ENCODE measurements around the gene EGFLAM.
"Not testable (repeated sequence)": the region's sequence is repeated elsewhere in the genome, so short reads cannot be mapped to it uniquely, and the experiment has no call there.

The EGFLAM gene

DNA sequence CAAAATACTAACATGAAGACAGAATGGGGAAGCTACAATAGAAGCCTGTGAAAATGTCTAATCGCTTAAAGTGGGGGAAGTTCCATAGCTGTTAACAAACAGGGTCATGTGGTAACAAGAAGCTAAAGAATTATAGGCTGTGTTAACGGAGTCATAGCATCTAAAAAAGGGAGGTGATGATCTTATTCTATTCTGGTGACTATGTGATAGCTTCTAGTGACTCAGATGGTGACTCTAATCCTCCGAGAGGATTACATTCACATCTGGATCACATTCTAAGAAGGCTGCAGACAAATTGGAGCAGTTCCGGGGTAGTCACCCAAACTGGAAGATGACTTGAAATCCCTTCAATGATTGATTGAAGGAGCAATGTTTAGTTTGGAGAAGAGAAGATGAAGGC, 156.0 kb downstream of the EGFLAM start:
- no peak for TF ChIP-seq POLR2A (IDR thresholded peaks at IDR 0.05; ENCODE audit: low read depth, low read length)
- FAIRE-seq (no peak), DNase-seq (ENCODE audit: insufficient read length, low spot score) (no peak)

DNA sequence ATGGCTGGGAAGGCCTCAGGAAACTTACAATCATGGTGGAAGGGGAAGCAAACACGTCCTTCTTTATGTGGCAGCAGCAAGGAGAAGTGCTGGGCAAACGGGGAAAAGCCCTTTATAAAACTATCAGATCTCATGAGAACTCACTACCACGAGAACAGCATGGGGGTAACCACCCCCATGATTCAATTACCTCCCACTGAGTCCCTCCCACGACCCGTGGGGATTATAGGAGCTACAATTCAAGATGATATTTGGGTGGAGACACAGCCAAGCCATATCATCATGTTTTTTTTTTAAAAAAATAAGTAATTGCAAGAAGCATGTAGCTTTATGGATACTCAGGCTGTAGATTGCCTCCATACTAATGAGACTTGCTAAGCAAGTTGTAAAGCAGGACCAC, 157.4 kb downstream of the EGFLAM start:
- not testable (repeated sequence) for FAIRE-seq; DNase-seq (ENCODE audit: insufficient read length, low spot score)

DNA sequence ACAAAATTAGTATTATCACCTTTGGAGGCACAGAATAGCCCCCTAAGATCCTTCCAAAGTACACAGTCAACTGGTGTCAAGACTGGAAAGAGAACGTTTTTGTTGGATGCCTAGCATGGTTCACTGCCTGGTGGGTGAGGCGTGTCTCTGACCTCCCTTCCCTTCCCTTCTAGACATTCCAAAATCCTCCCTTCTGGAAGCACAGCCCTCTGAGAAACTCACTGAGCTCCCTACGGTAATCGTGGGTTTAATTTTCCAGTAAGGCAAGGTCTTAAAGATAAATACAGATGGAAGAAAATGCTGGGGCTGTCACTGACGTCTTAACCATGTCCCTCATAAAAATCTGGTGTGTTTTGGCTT, 159.3 kb downstream of the EGFLAM start:
- no peak for TF ChIP-seq POLR2A (IDR thresholded peaks at IDR 0.05; ENCODE audit: low read depth, low read length)
- no peak for DNase-seq (ENCODE audit: insufficient read length, low spot score)
- no peak for FAIRE-seq

- FAIRE-seq = no peak
- DNase-seq (ENCODE audit: insufficient read length, low spot score) = no peak
- TF ChIP-seq POLR2A (IDR thresholded peaks at IDR 0.05; ENCODE audit: low read depth, low read length) = no peak
Observed at GRCh38 chr5:38420246-38420645, 161.9 kb downstream of the EGFLAM start.

DNA sequence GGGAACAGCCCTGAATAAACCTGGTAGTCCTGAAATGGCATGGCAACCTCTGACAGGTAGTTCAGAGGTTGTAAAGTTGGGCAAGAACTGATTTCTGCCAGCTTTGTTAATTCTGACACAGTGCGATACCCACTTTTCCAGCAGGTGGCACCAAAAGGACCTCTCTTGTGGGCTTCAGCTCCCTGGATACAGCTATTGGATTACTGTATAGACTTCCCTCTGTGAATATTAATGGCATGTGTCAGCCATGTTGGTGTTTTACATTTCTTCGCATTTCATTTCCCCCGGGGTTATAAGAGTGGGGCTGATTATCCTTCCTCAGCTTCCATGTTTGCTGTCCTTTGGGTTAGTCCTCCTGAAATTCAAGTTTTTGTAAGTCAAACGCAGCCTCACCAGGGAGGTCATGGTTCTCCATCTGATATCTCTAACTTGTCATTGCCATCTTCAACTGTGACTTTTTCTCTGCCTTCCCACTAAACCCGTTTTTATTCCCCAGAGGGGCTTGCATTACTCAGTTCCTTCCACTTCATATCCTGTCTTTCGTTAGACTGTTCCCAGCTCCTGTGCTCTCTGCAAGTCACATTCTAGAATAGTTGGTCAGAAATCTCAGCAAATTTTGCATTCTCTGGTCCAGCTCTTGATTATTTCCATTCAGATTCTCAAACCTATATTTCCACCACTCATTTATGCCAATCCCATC, 162.5 kb downstream of the EGFLAM start:
- DNase-seq (ENCODE audit: insufficient read length, low spot score) (peak; percentile 78), FAIRE-seq (peak; percentile 66)
- TF ChIP-seq POLR2A (IDR thresholded peaks at IDR 0.05; ENCODE audit: low read depth, low read length) = no peak

DNA sequence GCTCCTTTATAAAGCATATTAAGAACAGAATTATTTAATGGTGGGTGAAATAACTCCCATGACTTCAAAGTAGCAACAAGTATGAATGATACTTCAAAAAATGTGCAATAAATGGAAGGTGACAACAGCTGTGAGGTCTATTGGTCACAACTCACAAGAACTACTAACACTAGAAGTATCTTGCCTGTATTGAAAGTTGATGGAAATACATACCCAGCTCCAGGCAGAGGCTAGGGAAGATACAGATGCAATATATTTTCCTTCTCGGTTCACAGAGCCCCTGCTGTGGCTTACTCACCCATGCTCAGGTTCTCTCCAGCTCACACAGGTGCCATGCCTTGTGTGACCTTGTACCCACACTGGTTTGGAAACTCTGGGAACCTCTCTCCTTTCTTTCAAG, 164.3 kb downstream of the EGFLAM start:
- no peak for DNase-seq (ENCODE audit: insufficient read length, low spot score)
- no peak for TF ChIP-seq POLR2A (IDR thresholded peaks at IDR 0.05; ENCODE audit: low read depth, low read length)
- FAIRE-seq = no peak

DNA sequence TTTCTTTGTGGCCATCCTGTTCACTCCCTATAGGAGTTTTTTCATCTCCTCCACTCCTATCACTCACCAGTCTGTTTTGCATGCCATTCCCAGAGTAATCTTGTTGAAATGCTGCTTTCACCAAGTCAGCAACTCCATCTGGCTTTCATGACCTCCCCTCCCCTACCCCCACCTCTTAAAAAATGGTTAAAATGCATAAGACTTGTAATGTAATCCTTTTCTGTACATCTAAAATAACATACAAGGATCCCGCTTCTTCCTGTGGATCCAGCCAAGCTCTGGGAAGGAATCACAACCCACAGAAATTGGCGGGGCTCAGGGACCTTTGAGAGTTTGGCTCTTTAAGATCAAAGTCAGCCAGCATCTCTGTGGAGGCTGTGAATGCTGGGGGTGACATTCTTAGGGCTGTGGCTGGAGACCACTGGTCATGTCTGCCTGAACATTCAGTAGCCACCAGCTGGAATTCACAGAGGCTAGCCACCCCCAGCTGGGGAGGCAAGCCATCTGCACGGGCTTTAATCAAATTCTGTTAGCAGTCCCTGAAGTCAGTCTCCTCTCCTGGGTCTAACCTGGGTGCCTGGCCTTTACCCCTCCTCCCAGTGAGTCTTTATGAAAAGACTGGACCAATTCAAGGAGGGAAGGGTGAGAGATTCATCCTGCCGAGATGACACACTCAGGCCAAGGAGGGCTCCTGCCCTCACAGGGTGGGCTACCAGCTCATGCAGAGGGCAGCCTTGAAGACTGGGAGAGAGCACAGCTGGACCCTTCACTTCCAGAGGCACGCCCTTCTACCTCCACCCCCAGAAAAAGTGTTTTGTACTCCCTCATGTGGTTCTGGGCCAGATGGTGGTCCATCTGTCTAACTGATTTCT, 165.2 kb downstream of the EGFLAM start:
- DNase-seq (ENCODE audit: insufficient read length, low spot score) (no peak), FAIRE-seq (no peak)
- no peak for TF ChIP-seq POLR2A (IDR thresholded peaks at IDR 0.05; ENCODE audit: low read depth, low read length)

- DNase-seq (ENCODE audit: insufficient read length, low spot score) = no peak
- no peak for TF ChIP-seq POLR2A (IDR thresholded peaks at IDR 0.05; ENCODE audit: low read depth, low read length)
Observed at GRCh38 chr5:38424148-38425060, 166.0 kb downstream of the EGFLAM start.

DNA sequence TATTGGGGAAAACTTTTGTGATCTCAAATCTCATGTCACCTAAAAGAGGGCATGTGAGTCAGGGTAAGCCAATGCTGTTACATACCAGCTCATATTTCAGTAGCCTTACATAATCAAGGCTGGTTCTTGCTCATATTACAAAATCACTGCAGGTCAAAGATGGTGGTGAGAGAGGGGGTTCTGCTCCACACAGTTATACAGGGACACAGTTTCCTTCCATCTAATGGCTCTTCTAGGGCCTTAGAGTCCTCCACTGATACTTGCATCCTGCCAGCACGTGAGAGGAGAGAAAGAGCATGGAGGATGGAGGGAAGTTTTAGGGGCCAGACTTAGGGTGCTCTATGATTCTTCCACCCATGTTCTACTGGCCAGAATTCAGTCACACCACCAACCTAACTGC, 168.1 kb downstream of the EGFLAM start:
- TF ChIP-seq POLR2A (IDR thresholded peaks at IDR 0.05; ENCODE audit: low read depth, low read length) = no peak
- FAIRE-seq (no peak), DNase-seq (ENCODE audit: insufficient read length, low spot score) (no peak)

More at GRCh38 chr5:38424148-38425060, 166.0 kb downstream of the EGFLAM start:
- no peak for FAIRE-seq

DNA sequence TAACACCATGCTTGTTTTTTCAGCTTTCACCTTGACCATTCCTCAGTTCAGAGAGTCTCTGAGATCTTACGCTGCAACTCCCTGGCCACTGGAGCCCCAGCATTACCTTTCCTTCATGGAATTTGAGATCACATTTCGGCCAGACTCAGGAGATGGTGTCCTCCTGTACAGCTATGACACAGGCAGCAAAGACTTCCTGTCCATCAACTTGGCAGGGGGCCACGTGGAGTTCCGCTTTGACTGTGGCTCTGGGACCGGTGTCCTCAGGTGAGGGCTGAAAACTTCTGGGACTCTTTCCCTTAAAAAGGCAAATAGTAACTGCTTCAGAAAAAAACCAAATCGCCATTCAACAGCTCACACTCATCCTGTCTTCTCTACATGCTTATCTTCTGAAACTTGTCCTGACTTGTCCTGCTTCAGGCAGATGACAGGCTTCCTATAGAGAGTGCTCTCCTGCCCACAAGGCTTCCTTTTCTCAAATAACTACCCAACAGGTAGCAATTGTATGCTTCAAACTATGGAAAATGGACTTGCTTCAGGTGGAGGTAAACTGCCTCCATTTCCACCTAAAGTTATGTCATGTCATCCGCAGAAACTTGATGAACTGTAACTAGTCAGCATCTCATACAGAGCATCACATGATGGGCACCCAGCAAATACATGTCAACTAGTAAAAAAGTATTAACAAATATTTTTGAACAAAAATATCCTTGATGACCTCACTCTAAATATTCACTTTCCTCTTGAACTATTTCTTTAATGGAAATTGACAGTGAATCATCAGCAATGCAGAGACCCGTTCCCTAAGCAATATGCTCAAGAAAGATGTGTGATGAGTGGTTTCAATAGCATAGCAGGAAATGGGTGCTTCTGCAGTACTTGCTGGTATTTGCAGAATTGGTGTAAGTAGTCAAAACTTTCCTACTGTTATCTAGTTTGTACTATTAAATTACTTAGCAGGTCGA, 168.9 kb downstream of the EGFLAM start:
- DNase-seq (ENCODE audit: insufficient read length, low spot score) (no peak), FAIRE-seq (no peak)
- no peak for TF ChIP-seq POLR2A (IDR thresholded peaks at IDR 0.05; ENCODE audit: low read depth, low read length)

GRCh38 chr5:38431242-38431853, 173.0 kb downstream of the EGFLAM start:
- FAIRE-seq = no peak
- DNase-seq (ENCODE audit: insufficient read length, low spot score) = no peak
- no peak for TF ChIP-seq POLR2A (IDR thresholded peaks at IDR 0.05; ENCODE audit: low read depth, low read length)

DNA sequence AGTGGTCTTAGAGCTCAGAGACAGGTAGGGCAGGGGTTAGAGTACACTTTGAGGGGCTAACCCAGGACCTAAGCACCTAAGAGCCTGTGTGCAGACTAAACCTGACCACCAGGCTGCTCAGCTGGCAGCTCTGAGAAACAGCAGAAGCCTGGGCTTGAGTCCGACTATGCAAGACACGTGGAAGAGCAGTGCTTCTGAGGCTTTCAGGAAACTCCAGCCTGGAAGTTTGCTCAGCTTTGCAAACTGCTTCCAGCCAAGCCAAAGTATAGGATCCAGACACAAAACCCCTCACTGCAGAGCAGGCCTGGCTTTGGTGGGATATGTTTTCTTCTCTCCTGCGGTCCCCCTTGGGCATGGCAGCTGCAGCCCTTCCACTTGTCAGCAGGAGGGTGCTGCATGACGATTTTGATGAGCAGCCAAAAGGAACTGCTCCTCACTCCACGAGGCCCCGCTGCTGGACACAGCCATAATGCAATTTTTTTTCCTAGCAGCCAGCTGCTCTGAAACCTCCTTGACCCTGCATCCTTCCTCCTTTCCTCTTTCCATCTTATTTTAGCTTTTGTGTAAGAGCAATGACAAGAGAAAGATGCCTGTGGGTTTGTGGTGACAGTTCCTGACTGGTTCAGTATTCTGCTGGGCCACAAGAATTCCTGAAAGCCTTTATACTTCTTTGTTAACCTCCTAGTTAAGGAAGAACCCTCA, 175.0 kb downstream of the EGFLAM start:
- TF ChIP-seq POLR2A (IDR thresholded peaks at IDR 0.05; ENCODE audit: low read depth, low read length) = no peak
- DNase-seq (ENCODE audit: insufficient read length, low spot score) = no peak
- no peak for FAIRE-seq
